ENCODE measurements around the gene PRKAR2A. TPM values are rescaled to one million over a fixed set of nuclear protein-coding genes. Genes with fewer than 3 reads are reported as not detected.
"Not testable (repeated sequence)": the region's sequence is repeated elsewhere in the genome, so short reads cannot be mapped to it uniquely, and the experiment has no call there.

PRKAR2A gene
- polyA plus RNA-seq, 1 of the 3 experiments (the other 2 are of a cell fraction), result 5.2 TPM

DNA sequence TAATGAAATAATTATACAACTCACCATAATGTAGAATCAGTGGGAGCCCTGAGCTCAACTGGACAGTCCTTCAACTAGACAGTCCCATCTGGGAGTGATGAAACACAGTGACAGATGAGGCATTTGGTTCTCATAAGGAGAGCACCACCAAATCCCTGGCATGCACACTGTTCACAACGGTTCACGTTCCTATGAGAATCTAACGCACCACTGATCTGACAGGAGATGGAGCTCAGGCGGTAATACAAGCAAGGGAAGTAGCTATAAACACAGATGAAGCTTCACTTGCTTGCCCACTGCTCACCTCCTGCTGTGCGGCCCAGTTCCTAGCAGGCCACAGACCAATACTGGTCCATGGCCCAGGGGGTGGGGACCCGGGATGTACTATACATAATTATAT, 17.0 kb downstream of the PRKAR2A start:
- Histone ChIP-seq H3K4me3 (ENCODE audit: low read depth in 2 of 2, low read length in 1 of 2) (no peak overlapping the region), H3F3A (replicated peaks; ENCODE audit: insufficient read depth) (peaks cover 7% of the 10 kb centered on the region), H3K4me2 (no peak overlapping the region), H4K20me1 (ENCODE audit: insufficient read depth) (no peaks in the 10 kb centered on the region), H3K79me2 (ENCODE audit: insufficient read depth) (peaks cover 71% of the 10 kb centered on the region), H3K9me2 (no peaks in the 10 kb centered on the region), H3K9me3 (no peaks in the 10 kb centered on the region), H3K27ac (ENCODE audit: low read depth in 2 of 2, low read length in 1 of 2) (no peak overlapping the region), H3K36me3 (replicated peaks in 1 of 2; ENCODE audit: control insufficient read depth in 1 of 2, insufficient read depth in 2 of 2, low read length in 1 of 2) (peaks cover 0 to 5% of the 10 kb centered on the region in 2 experiments), H3K9ac (no peak overlapping the region), H3K4me1 (ENCODE audit: control insufficient read depth in 1 of 2, insufficient read depth in 2 of 2, low read depth in 1 of 2, low read length in 1 of 2) (peaks cover 3 to 4% of the 10 kb centered on the region in 2 experiments; a peak in 3 of 4 replicates), H2AFZ (ENCODE audit: low read depth) (no peak overlapping the region), H3K27me3 (ENCODE audit: insufficient read depth) (no peaks in the 10 kb centered on the region)
- ChIA-PET POLR2A (no interaction called here), CTCF (no interaction called here)
- WGBS (ENCODE audit: low lambda C conversion rate), result 81% methylated on average over 6 of the region's 6 CpGs
- TF ChIP-seq TEAD4 (IDR thresholded peaks at IDR 0.05; ENCODE audit: borderline replicate concordance, insufficient read depth), result no peak
- no peak for TF ChIP-seq FOSL2 (IDR thresholded peaks at IDR 0.05; ENCODE audit: borderline replicate concordance, low read depth)
- no peak for TF ChIP-seq FOXM1 (IDR thresholded peaks at IDR 0.05; ENCODE audit: low read depth)
- TF ChIP-seq, protein P1, sequence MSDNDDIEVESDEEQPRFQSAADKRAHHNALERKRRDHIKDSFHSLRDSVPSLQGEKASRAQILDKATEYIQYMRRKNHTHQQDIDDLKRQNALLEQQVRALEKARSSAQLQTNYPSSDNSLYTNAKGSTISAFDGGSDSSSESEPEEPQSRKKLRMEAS (IDR thresholded peaks at IDR 0.05; ENCODE audit: low read depth), result no peak
- no peak for TF ChIP-seq JUND (IDR thresholded peaks at IDR 0.05)
- TF ChIP-seq POLR2AphosphoS5 (IDR thresholded peaks at IDR 0.05; ENCODE audit: low read depth, low read length), result no peak
- TF ChIP-seq TAF1 (IDR thresholded peaks at IDR 0.05; ENCODE audit: borderline replicate concordance, low read depth, low read length), result no peak
- no peak for TF ChIP-seq CHD2 (IDR thresholded peaks at IDR 0.05; ENCODE audit: low read length, partially characterized antibody)
- no peak for TF ChIP-seq MXI1 (IDR thresholded peaks at IDR 0.05; ENCODE audit: low read depth, low read length)
- TF ChIP-seq, protein P2, sequence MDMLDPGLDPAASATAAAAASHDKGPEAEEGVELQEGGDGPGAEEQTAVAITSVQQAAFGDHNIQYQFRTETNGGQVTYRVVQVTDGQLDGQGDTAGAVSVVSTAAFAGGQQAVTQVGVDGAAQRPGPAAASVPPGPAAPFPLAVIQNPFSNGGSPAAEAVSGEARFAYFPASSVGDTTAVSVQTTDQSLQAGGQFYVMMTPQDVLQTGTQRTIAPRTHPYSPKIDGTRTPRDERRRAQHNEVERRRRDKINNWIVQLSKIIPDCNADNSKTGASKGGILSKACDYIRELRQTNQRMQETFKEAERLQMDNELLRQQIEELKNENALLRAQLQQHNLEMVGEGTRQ (IDR thresholded peaks at IDR 0.05; ENCODE audit: borderline replicate concordance, low read depth, low read length), result no peak
- TF ChIP-seq YY1 (IDR thresholded peaks at IDR 0.05; ENCODE audit: low read depth), result no peak
- TF ChIP-seq ELF1 (IDR thresholded peaks at IDR 0.05), result no peak
- no peak for TF ChIP-seq RFX5 (IDR thresholded peaks at IDR 0.05; ENCODE audit: low read length)
- no peak for TF ChIP-seq GATA2 (CRISPR knock-in tag; IDR thresholded peaks at IDR 0.05)
- no peak for TF ChIP-seq RCOR1 (IDR thresholded peaks at IDR 0.05; ENCODE audit: low read length)
- no peak for TF ChIP-seq RAD21 (IDR thresholded peaks at IDR 0.05; ENCODE audit: low read length)
- no peak for TF ChIP-seq FOXJ3 (CRISPR knock-in tag; IDR thresholded peaks at IDR 0.05)
- no peak for TF ChIP-seq NRF1 (IDR thresholded peaks at IDR 0.05; ENCODE audit: low read depth, low read length)
- no peak for TF ChIP-seq EP300 (IDR thresholded peaks at IDR 0.05; ENCODE audit: borderline replicate concordance in 1 of 2, low read depth in 1 of 2, low read length in 1 of 2)
- DNase-seq, result no peak

DNA sequence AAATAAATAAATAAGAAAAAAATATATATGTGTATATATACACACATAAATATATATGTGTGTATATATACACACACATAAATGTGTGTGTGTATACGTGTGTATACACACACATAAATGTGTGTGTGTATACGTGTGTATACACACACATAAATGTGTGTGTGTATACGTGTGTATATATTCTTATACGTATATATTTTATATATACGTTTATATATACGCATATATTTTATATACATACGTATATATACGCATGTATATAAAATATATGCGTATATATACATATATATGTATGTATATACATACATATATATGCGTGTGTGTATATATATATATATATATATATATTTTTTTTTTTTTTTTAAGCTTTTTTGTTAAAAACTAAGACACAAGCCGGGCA, 18.1 kb downstream of the PRKAR2A start:
- H2AFZ ChIP-seq (ENCODE audit: low read depth); H3K9me2 ChIP-seq; H3K9me3 ChIP-seq; H3K27ac ChIP-seq (ENCODE audit: low read depth in 2 of 2, low read length in 1 of 2); POLR2A ChIA-PET; H4K20me1 ChIP-seq (ENCODE audit: insufficient read depth); H3K4me1 ChIP-seq (ENCODE audit: control insufficient read depth in 1 of 2, insufficient read depth in 2 of 2, low read depth in 1 of 2, low read length in 1 of 2); H3K36me3 ChIP-seq (replicated peaks in 1 of 2; ENCODE audit: control insufficient read depth in 1 of 2, insufficient read depth in 2 of 2, low read length in 1 of 2); H3K27me3 ChIP-seq (ENCODE audit: insufficient read depth); H3K9ac ChIP-seq; H3F3A ChIP-seq (replicated peaks; ENCODE audit: insufficient read depth); DNase-seq; H3K4me3 ChIP-seq (ENCODE audit: low read depth in 2 of 2, low read length in 1 of 2); H3K4me2 ChIP-seq: not testable (repeated sequence)
- WGBS (ENCODE audit: low lambda C conversion rate), result 96% methylated on average over 11 of the region's 11 CpGs
- CTCF ChIA-PET, result interaction anchor here (0.6 to 1.1 kb wide), 2 partner anchors 165 to 321 kb away, joined by 3 read pairs; no protein-coding TSS in a partner anchor
- H3K79me2 ChIP-seq (ENCODE audit: insufficient read depth), result peaks cover 79% of the 10 kb centered on the region

DNA sequence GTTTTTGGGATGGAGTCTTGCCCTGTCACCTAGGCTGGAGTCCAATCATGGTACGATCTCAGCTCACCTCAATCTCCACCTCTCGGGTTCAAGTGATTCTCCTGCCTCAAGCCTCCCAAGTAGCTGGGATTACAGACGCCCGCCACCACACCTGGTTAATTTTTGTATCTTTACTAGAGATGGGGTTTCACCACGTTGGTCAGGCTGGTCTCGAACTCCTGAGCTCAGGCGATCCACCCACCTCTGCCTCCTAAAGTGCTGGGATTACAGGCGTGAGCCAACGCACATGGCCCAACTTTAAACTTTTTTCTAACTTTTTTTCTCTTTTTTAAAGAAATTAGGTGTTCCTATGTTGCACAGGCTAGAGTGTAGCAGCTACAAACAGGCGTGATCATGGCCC, 19.8 kb downstream of the PRKAR2A start:
- H4K20me1 ChIP-seq (ENCODE audit: insufficient read depth); H3K27me3 ChIP-seq (ENCODE audit: insufficient read depth); H3K4me1 ChIP-seq (ENCODE audit: control insufficient read depth in 1 of 2, insufficient read depth in 2 of 2, low read depth in 1 of 2, low read length in 1 of 2); H3K9ac ChIP-seq; DNase-seq; H3K9me2 ChIP-seq; H3K4me2 ChIP-seq; H2AFZ ChIP-seq (ENCODE audit: low read depth); POLR2A ChIA-PET; H3F3A ChIP-seq (replicated peaks; ENCODE audit: insufficient read depth); H3K36me3 ChIP-seq (replicated peaks in 1 of 2; ENCODE audit: control insufficient read depth in 1 of 2, insufficient read depth in 2 of 2, low read length in 1 of 2); H3K4me3 ChIP-seq (ENCODE audit: low read depth in 2 of 2, low read length in 1 of 2); H3K9me3 ChIP-seq; CTCF ChIA-PET; H3K27ac ChIP-seq (ENCODE audit: low read depth in 2 of 2, low read length in 1 of 2): not testable (repeated sequence)
- WGBS (ENCODE audit: low lambda C conversion rate), result 98% methylated on average over 10 of the region's 10 CpGs
- H3K79me2 ChIP-seq (ENCODE audit: insufficient read depth), result peaks cover 68% of the 10 kb centered on the region
